Large intestine (tissue), 3 donors: ENCODE data around the gene DAZAP1. TPM values are rescaled to one million over a fixed set of nuclear protein-coding genes. Genes with fewer than 3 reads are reported as not detected.

Experiments used
- DNase-seq, 2 donors: peaks; one replicate each; pipeline versions ENCODE4 v3.0.0 to v3.0.0-alpha.2; 2013
- H3K27ac ChIP-seq: one replicate; pipeline ENCODE4 v1.5.1; 2013; ENCODE audit warnings: low read length
- H3K27me3 ChIP-seq: 2 replicates; pipeline ENCODE4 v1.6.1; 2013; ENCODE audit warnings: low read length; ENCODE audit not compliant: control insufficient read depth, insufficient read depth
- H3K36me3 ChIP-seq: 2 replicates; pipeline ENCODE4 v1.6.1; 2013; ENCODE audit warnings: low read length; ENCODE audit not compliant: control insufficient read depth, insufficient read depth
- H3K4me1 ChIP-seq: one replicate; pipeline ENCODE4 v1.6.1; 2013; ENCODE audit warnings: low read length; ENCODE audit not compliant: control insufficient read depth, insufficient read depth
- H3K4me3 ChIP-seq: one replicate; pipeline ENCODE4 v1.5.1; 2013; ENCODE audit warnings: low read length
- H3K9me3 ChIP-seq: one replicate; pipeline ENCODE4 v1.6.1; 2013; ENCODE audit warnings: mild to moderate bottlenecking, low read depth, low read length, moderate library complexity; ENCODE audit not compliant: control insufficient read depth
- WGBS: methylation state at CpG from one replicate; pipeline ENCODE4 v1.1.5; 2013; ENCODE audit warnings: low lambda C conversion rate; ENCODE audit not compliant: insufficient coverage; 5-methylcytosine and 5-hydroxymethylcytosine counted together
- polyA plus RNA-seq: library from polyadenylated mRNA; unstranded; fragments of 120-200 nt; gene quantifications from one replicate; pipeline ENCODE4 v1.2.1, GENCODE V29; 2013

Gene DAZAP1
- polyA plus RNA-seq, 1 donor: 97.8 TPM

DNA sequence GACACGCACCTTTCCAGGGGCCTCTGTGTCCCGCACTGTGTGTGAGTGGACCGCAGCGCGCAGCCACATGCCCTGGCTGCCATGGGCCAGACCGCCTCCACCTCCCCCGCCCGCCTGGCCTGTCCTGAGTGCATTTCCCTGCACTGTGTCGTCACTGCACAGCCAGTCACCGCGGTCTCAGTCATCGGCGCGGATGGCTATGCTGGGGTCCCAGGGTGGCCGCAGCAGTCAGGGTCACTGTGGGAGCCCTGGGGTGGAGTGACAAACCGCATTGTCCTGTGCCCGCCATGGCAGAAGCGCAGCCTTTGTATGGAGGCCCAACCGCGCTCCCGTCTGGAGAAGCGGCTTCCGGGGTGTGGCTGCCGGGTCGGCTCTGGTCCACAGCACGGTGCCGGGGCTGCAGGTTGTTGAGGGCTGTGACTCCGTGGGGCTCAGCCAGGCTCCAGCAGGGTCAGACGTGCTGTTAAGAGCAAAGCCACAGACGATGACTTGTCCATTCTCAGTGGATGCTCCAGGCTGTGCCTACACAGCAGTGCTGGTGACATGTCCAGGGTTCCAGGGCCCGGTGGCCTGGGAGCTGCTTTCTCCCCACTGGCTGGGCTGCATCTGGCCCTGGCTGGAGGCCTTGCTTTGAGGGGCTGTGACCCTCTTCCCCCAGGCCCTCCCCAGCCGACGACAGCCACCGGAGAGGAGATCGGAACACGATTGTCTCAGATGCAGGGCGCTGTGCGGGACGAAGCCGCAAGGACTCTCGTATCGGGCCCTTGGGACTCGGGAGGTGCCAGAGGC, 30.0 kb upstream of the DAZAP1 start:
- Histone ChIP-seq H3K4me1 (no peaks in the 10 kb centered on the region), H3K27ac (no peak overlapping the region), H3K4me3 (no peak overlapping the region), H3K36me3 (peaks cover 37% of the 10 kb centered on the region), H3K9me3 (peaks cover 14% of the 10 kb centered on the region), H3K27me3 (no peaks in the 10 kb centered on the region)
- DNase-seq: no peak
- no CpG with 5 or more reads among the region's 43 CpGs for WGBS

DNA sequence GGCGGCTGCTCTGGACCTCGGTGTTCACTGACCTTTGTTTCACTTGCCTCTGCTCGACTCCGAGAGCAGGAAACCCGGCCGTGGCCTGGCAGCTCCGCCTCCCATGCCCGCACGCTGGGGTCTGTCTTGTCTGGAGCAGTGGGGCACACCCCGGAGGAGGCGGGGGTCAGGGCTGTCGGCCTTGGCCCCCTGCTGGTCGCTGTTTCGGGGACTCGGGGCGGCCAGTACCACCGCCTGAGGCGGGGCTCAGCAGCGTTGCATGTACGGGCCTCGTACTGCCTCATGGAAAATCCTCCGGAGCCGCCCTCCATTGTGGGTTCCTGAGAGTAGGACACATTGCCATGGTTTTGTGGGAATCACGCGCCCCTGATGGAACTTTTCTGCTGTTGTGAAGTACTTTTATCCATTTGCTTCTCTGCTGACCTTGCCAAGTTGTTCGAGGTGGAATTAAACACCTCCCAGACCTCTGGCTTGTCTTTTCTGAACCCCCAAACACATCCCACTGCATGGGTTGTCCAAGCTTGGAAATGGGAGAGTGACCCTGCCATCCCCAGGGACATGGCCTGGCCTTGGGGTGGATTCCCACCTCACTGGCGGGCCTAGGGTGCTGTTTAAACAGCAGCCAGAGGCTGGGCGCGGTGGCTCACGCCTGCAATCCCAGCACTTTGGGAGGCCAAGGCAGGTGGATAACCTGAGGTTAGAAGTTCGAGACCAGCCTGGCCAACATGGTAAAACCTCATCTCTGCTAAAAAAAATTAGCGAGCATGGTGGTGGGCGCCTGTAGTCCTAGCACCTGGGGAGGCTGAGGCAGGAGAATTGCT, 29.2 kb upstream of the DAZAP1 start:
- whole genome bisulfite sequencing: no CpG with 5 or more reads among the region's 33 CpGs
- no peaks in the 10 kb centered on the region for H3K4me1 ChIP-seq
- peaks cover 14% of the 10 kb centered on the region for H3K9me3 ChIP-seq
- H3K36me3 ChIP-seq: peaks cover 32% of the 10 kb centered on the region
- no peak overlapping the region for H3K27ac ChIP-seq
- no peaks in the 10 kb centered on the region for H3K27me3 ChIP-seq
- DNase-seq: no peak
- H3K4me3 ChIP-seq: no peak overlapping the region

DNA sequence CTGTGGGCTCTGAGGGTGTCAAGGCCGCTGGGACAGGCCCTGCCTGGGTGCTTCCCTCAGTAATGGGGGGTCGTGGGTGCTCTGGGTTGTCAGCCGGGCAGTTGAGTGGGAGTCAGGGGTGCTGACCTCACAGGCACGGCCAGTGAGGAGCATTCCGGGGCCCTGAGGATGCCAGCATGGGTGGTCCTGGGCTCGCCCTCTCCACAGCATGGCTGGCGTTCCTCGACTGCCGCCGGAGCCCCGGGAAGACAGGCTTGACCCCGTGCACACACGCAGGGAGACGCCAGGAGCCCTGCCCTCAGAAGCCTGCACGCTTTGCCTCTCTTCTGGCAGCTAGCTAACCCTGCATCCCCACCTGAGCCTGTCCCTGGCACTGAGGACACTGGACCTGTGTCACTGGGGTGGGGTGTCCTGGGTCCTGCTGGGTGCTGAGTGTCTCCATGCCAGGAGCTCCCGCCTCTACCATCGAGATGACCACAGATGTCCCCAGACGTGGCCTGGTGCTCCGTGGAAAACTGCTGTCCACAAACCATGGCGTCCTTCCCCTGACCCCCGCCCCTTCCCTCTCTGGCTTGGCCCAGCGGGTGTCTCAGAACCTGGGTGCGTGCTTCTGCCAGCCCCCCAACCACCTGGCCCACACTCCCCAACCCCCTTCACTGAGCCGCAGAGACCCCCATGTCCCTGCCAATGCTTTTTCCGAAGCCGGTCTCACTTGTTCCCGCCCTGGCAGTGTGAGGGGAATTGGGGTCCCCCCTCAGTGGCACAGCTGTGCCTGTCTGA, 28.1 kb upstream of the DAZAP1 start:
- no peak for DNase-seq
- H3K27ac ChIP-seq: no peak overlapping the region
- peaks cover 14% of the 10 kb centered on the region for H3K9me3 ChIP-seq
- H3K4me1 ChIP-seq: no peaks in the 10 kb centered on the region
- H3K27me3 ChIP-seq: no peaks in the 10 kb centered on the region
- H3K36me3 ChIP-seq: peaks cover 21% of the 10 kb centered on the region
- no peak overlapping the region for H3K4me3 ChIP-seq
- WGBS: no CpG with 5 or more reads among the region's 27 CpGs

DNA sequence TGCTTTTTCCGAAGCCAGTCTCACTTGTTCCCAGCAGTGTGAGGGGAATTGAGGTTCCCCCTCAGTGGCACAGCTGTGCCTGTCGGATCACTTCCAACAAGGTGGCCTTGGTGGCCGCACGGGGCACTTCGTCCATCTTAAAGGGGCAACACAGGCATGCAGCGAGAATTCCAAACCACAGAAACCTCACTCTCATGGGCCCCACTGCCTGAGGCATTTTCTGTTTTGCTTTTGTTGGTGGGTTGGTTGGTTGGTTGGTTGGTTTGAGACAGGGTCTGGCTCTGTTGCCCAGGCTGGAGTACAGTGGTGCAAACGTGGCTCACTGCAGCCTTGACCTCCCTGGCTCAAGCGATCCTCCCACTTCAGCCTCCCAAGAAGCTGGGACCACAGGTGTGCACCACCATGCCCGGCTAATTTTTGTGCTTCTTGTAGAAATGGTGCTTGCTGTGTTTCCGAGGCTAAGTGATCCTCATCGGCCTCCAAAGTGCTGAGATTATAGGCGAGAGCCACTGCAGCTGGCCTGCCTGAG, 27.4 kb upstream of the DAZAP1 start:
- no CpG with 5 or more reads among the region's 12 CpGs for WGBS
- Histone ChIP-seq H3K27ac (no peak overlapping the region), H3K4me3 (no peak overlapping the region), H3K4me1 (peaks cover 3% of the 10 kb centered on the region), H3K9me3 (peaks cover 14% of the 10 kb centered on the region), H3K36me3 (peaks cover 16% of the 10 kb centered on the region), H3K27me3 (no peaks in the 10 kb centered on the region)
- no peak for DNase-seq

DNA sequence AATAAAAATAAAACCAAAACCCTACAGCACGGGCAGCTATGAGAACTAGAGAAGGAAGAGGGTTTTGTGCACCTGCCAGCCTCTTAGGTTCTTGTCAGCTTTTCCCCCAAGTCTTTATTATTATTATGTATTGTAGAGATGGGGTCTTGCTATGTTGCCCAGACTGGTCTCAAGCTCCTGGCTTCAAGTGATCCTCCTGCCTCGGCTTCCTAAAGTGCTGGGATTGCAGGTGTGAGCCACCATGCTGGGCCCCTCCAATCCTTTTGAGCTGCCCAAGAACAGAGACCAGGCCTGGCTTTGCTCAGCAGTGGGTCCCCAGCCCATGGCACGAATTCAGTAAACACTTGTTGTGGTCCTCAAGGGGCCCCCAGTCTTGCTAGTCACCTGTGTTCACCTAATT, 25.1 kb upstream of the DAZAP1 start:
- H3K4me1 ChIP-seq: peaks cover 4% of the 10 kb centered on the region
- DNase-seq: no peak
- no peaks in the 10 kb centered on the region for H3K27me3 ChIP-seq
- 83% methylated on average over 1 of the region's 3 CpGs for WGBS
- H3K36me3 ChIP-seq: peaks cover 11% of the 10 kb centered on the region
- no peak overlapping the region for H3K4me3 ChIP-seq
- no peak overlapping the region for H3K27ac ChIP-seq
- peaks cover 8% of the 10 kb centered on the region for H3K9me3 ChIP-seq

DNA sequence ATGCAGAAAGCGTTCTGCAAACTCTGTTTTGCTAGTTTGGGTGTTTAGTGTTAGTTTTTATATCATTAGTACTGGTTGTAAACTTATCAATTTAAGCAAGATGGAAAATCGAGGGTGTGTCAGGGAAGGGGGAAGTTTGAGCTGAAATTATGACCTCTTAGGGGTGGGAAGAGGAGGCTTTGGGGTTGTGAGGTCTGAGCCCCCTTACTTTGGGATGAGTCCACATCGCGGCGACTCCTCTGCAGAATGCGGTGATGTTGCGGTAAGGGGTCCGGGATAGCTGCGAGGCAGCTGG, 24.4 kb upstream of the DAZAP1 start:
- Histone ChIP-seq H3K36me3 (peaks cover 6% of the 10 kb centered on the region), H3K4me1 (peaks cover 4% of the 10 kb centered on the region), H3K9me3 (peaks cover under 1% of the 10 kb centered on the region), H3K27me3 (no peaks in the 10 kb centered on the region), H3K4me3 (no peak overlapping the region), H3K27ac (no peak overlapping the region)
- 73% methylated on average over 2 of the region's 9 CpGs for WGBS
- DNase-seq: no peak

DNA sequence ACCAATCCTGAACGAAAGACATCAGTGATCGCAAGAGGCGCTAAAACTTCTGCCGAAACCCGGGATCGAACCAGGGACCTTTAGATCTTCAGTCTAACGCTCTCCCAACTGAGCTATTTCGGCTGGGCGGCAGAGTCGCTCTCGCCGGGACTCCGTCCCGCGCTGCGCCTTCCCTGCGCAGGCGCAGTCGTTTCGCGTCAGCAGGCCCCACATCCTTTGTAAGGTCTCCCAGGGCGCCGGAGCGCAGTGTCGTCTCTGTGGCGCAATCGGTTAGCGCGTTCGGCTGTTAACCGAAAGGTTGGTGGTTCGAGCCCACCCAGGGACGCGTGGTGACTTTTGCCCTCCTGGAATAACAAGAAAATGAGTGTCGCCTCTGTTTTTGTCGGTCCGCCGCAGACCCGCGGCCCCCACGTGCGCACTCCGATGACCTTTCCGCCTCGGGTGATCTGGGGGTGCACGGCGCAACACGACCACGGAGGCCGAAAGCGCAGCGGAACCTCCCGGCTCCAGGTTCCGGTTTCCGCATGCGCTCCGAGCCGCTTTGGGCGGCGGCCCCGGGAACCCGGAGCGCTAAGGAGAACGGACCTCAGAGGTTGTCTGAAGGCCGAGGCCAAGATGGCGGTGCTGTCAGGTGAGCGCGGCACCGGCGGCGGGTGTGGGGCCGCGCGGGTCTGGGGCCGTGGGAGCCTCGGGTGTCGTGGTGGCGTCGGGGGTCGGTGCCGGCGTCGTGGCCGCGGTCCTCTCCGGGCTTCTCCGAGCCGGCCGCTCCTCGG, 23.9 kb upstream of the DAZAP1 start, which contains the start of gene NDUFS7:
NDUFS7 (plus strand) TSS at position 596 of the 773 bp plus-strand sequence; CDS start at position 616, 20 bp downstream.
- H3K4me3 ChIP-seq: peak within 1 kb of the TSS; percentile 91
- H3K4me1 ChIP-seq: peaks cover 4% of the 10 kb centered on the region
- no CpG with 5 or more reads among the region's 90 CpGs for WGBS

DNA sequence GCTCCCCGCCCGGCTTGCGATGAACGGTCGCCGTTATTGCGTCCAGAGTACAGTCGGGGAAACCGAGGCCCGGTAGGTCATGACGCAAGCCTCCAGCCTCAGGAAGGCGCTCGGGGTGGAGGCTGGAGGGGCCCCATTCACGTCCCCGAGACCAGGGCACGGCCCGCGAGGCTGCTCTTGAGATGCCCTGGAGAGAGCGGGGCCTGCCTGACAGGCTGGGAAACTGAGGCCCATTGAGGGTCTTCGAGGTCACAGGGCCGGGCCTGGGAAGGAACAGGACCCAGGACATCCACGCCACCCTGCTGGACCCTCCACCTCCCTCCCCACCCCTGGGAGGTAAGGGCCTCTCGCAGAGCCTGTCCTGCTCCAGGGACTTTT, 23.3 kb upstream of the DAZAP1 start:
- Histone ChIP-seq H3K27ac (peak overlapping the region; percentile 89), H3K4me1 (peaks cover 4% of the 10 kb centered on the region), H3K27me3 (no peaks in the 10 kb centered on the region), H3K4me3 (peak overlapping the region; percentile 91), H3K36me3 (peaks cover 17% of the 10 kb centered on the region), H3K9me3 (peaks cover 5% of the 10 kb centered on the region)
- no peak for DNase-seq
- WGBS: no CpG with 5 or more reads among the region's 23 CpGs

More for the DNA sequence above, 23.9 kb upstream of the DAZAP1 start, which contains the start of gene NDUFS7:
- H3K27me3 ChIP-seq: no peaks in the 10 kb centered on the region
- DNase-seq: peak; percentile 92 to 93
- H3K27ac ChIP-seq: peak within 1 kb of the TSS; percentile 89
- H3K36me3 ChIP-seq: peaks cover 11% of the 10 kb centered on the region
- H3K9me3 ChIP-seq: peaks cover 3% of the 10 kb centered on the region

DNA sequence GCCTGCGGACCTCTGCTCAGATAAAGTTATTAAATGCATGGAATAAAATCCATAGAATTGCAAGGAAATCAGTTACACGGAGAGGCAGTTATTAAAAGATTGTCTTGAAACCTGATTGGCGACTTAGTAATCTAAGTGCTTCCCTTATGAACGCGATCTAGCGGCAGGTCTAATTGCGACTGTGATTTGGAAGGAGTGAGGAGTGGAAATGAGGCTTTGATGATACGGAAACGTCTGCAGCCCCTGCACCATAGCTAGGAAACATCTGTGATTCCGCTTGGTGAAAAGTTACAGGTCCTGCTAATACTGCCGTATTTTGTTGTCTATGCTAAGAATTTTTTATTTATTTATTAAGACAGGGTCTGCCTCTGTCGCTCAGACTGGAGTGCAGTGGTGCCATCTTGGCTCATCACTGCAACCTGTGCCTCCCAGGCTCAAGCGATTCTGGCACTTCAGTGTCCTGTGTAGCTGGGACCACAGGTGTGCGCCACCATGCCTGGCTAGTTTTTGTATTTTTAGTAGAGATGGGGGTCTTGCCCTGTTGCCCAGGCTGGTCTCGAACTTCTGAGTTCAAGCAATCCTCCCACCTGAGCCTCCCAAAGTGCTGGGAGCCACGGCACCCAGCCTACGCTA, 22.8 kb upstream of the DAZAP1 start:
- no peak for DNase-seq
- H3K36me3 ChIP-seq: peaks cover 22% of the 10 kb centered on the region
- 20% methylated on average over 2 of the region's 17 CpGs for WGBS
- peaks cover 5% of the 10 kb centered on the region for H3K9me3 ChIP-seq
- peaks cover 4% of the 10 kb centered on the region for H3K4me1 ChIP-seq
- peak overlapping the region; percentile 91 for H3K4me3 ChIP-seq
- H3K27ac ChIP-seq: peak overlapping the region; percentile 89
- H3K27me3 ChIP-seq: no peaks in the 10 kb centered on the region
